ENCODE results near the gene GLRX. TPM values are rescaled to one million over a fixed set of nuclear protein-coding genes. Genes with fewer than 3 reads are reported as not detected.

The GLRX gene
- total RNA-seq, 1 experiment from 2014 or later = 17.9 TPM

GRCh38 chr5:95827892-95828246 is 5.3 kb upstream of the GLRX start:
- no peak for TF ChIP-seq CTCF (IDR thresholded peaks at IDR 0.05; ENCODE audit: insufficient read depth in 1 of 2, low read depth in 1 of 2, low read length in 1 of 2, severe bottlenecking in 1 of 2, unreplicated experiment in 1 of 2)
- ChIA-PET POLR2A (no interaction called here), CTCF (no interaction called here)
- Mint-ChIP-seq H3K4me3 (ENCODE audit: unreplicated experiment) (no peak overlapping the region), H3K9me3 (ENCODE audit: unreplicated experiment) (no peaks in the 10 kb centered on the region), H3K4me1 (ENCODE audit: low read depth, unreplicated experiment) (peaks cover 30% of the 10 kb centered on the region), H3K27ac (ENCODE audit: unreplicated experiment) (no peak overlapping the region), H3K36me3 (ENCODE audit: insufficient read depth, unreplicated experiment) (peaks cover 5% of the 10 kb centered on the region), H3K27me3 (ENCODE audit: insufficient read depth, unreplicated experiment) (no peaks in the 10 kb centered on the region)
- H3K4me1 ChIP-seq = peaks cover 26% of the 10 kb centered on the region
- BruUV-seq (replicated peaks) = no TSS peak
- intact Hi-C loops (cut with micrococcal nuclease; ENCODE audit: unreplicated experiment) = loop anchor here (10.0 kb wide), 1 partner anchor 1277 kb away; no protein-coding TSS in a partner anchor
- H3K9me3 ChIP-seq = no peaks in the 10 kb centered on the region
- DNase-seq = no peak
- no peaks in the 10 kb centered on the region for H3K27me3 ChIP-seq (replicated peaks; ENCODE audit: control insufficient read depth, insufficient read depth, low read length)
- H3K36me3 ChIP-seq (ENCODE audit: control insufficient read depth, insufficient read depth, low read length) = no peaks in the 10 kb centered on the region
- H3K4me3 ChIP-seq (ENCODE audit: low read depth, low read length) = no peak overlapping the region

GRCh38 chr5:95826949-95827891 is 4.7 kb upstream of the GLRX start:
- Mint-ChIP-seq H3K4me1 (ENCODE audit: low read depth, unreplicated experiment) (peaks cover 25% of the 10 kb centered on the region), H3K4me3 (ENCODE audit: unreplicated experiment) (no peak overlapping the region), H3K27me3 (ENCODE audit: insufficient read depth, unreplicated experiment) (no peaks in the 10 kb centered on the region), H3K9me3 (ENCODE audit: unreplicated experiment) (no peaks in the 10 kb centered on the region), H3K27ac (ENCODE audit: unreplicated experiment) (peak overlapping the region; percentile 11), H3K36me3 (ENCODE audit: insufficient read depth, unreplicated experiment) (peaks cover 5% of the 10 kb centered on the region)
- Histone ChIP-seq H3K4me1 (peaks cover 28% of the 10 kb centered on the region), H3K27me3 (replicated peaks; ENCODE audit: control insufficient read depth, insufficient read depth, low read length) (no peaks in the 10 kb centered on the region), H3K9me3 (no peaks in the 10 kb centered on the region), H3K4me3 (ENCODE audit: low read depth, low read length) (no peak overlapping the region), H3K36me3 (ENCODE audit: control insufficient read depth, insufficient read depth, low read length) (no peaks in the 10 kb centered on the region)
- TF ChIP-seq CTCF (IDR thresholded peaks at IDR 0.05; ENCODE audit: insufficient read depth in 1 of 2, low read depth in 1 of 2, low read length in 1 of 2, severe bottlenecking in 1 of 2, unreplicated experiment in 1 of 2) = no peak
- POLR2A ChIA-PET = no interaction called here
- CTCF ChIA-PET = no interaction called here
- no TSS peak for BruUV-seq (replicated peaks)
- DNase-seq = no peak
- intact Hi-C loops (cut with micrococcal nuclease; ENCODE audit: unreplicated experiment) = loop anchor here (10.0 kb wide), 1 partner anchor 1278 kb away; no protein-coding TSS in a partner anchor

GRCh38 chr5:95825495-95825894 is 3.0 kb upstream of the GLRX start:
- H3K4me3 Mint-ChIP-seq (ENCODE audit: unreplicated experiment) = no peak overlapping the region
- H3K9me3 Mint-ChIP-seq (ENCODE audit: unreplicated experiment) = no peaks in the 10 kb centered on the region
- H3K36me3 ChIP-seq (ENCODE audit: control insufficient read depth, insufficient read depth, low read length) = no peaks in the 10 kb centered on the region
- intact Hi-C loops (cut with micrococcal nuclease; ENCODE audit: unreplicated experiment) = loop anchor here (10.0 kb wide), 1 partner anchor 1279 kb away; no protein-coding TSS in a partner anchor
- no peaks in the 10 kb centered on the region for H3K27me3 ChIP-seq (replicated peaks; ENCODE audit: control insufficient read depth, insufficient read depth, low read length)
- H3K4me3 ChIP-seq (ENCODE audit: low read depth, low read length) = no peak overlapping the region
- no peaks in the 10 kb centered on the region for H3K27me3 Mint-ChIP-seq (ENCODE audit: insufficient read depth, unreplicated experiment)
- peaks cover 34% of the 10 kb centered on the region for H3K4me1 ChIP-seq
- peaks cover 25% of the 10 kb centered on the region for H3K4me1 Mint-ChIP-seq (ENCODE audit: low read depth, unreplicated experiment)
- TF ChIP-seq CTCF (IDR thresholded peaks at IDR 0.05; ENCODE audit: insufficient read depth in 1 of 2, low read depth in 1 of 2, low read length in 1 of 2, severe bottlenecking in 1 of 2, unreplicated experiment in 1 of 2) = no peak
- no peak for DNase-seq
- BruUV-seq (replicated peaks) = no TSS peak
- ChIA-PET POLR2A (no interaction called here), CTCF (no interaction called here)
- H3K9me3 ChIP-seq = no peaks in the 10 kb centered on the region
- peaks cover 5% of the 10 kb centered on the region for H3K36me3 Mint-ChIP-seq (ENCODE audit: insufficient read depth, unreplicated experiment)
- no peak overlapping the region for H3K27ac Mint-ChIP-seq (ENCODE audit: unreplicated experiment)
